DMS153 (cell line): ENCODE results near the gene SLC7A9.
"Not testable (repeated sequence)": the region's sequence is repeated elsewhere in the genome, so short reads cannot be mapped to it uniquely, and the experiment has no call there.

Experiments
- DNase-seq: peaks from one replicate; lab custom pipeline; 2025; lab: John Stamatoyannopoulos, UW

The SLC7A9 gene

DNA sequence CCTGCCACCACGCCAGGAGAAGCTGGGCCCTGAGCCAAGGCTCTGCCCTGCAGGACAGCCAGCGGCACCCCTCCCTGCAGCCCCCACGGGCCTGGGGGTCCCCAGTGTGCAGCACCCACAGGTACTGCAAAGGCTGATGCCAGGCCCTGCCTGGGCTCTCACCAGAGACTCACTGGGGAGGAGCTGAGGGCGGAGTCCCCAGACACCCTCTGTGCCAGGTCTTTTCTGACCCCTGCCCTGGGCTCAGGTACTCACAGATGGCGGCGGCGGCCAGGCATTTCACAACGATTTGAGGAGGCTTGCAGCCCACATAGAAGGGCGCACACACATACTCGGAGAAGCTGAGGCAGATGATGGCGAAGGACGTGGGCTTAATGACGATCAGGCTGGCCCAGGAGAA lies 5.7 kb downstream of the SLC7A9 start:
- no peak for DNase-seq

GRCh38 chr19:32863301-32863700 lies 6.3 kb downstream of the SLC7A9 start:
- DNase-seq: no peak

DNA sequence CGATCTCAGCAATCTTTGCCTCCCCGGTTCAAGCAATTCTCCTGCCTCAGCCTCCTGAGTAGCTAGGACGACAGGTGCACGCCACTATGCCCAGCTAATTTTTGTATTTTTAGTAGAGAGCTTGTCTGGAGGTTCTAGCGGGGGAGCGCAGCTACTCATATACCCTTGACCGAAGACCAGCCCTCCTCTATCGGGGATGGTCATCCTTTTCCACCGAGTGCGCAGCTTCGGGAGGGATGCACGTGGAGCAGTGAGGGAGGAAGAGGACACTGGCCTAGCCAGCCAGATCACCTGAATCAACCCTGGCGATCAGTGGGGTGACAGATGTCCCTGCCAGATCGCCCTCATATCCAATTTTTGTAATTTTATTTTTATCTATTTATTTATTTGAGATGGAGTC lies 6.8 kb downstream of the SLC7A9 start:
- no peak for DNase-seq

DNA sequence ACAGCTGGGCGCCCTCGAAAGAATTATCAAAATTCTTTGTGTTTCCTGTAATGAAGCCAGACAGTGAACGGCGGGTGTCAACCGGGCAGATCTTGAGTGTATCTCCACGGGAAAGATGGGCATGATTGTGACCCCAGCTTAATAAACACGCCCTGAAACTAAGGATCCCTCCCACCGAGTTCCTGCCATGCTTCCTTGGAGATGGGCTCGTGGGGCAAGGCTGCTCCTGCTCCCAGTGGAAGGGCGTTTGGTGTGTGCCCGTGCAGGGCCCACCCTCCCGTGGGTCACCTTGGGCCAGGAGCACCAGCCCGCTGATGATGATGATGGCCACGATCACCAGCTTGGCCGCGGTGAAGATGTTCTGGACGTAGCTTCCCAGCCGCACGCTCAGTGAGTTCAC lies 7.4 kb downstream of the SLC7A9 start:
- no peak for DNase-seq

GRCh38 chr19:32861596-32861995 lies 8.0 kb downstream of the SLC7A9 start:
- DNase-seq: no peak

- DNase-seq: no peak
Observed at GRCh38 chr19:32859591-32859990, 10.0 kb downstream of the SLC7A9 start.

- DNase-seq: no peak
Observed at GRCh38 chr19:32858559-32858958, 11.0 kb downstream of the SLC7A9 start.

GRCh38 chr19:32858155-32858554 lies 11.4 kb downstream of the SLC7A9 start:
- DNase-seq: no peak

DNA sequence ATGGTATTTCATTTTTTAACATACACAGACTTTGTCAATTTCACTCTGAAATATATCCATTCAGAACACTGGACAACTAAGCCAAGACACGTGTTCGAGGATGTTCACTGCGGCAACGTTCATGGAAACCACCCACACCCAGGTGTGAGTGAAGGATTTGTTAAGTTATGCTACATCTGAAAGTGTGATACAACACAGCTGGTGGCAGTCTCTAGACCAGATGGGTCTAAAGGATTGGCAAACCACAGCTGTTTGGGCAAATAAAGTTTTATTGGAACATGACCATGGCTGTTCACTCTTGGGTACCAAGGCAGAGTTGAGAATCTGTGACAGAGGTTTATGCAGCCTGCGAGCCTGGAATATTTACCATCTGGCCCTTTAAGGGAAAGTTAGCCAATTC lies 12.0 kb downstream of the SLC7A9 start:
- DNase-seq: no peak

DNA sequence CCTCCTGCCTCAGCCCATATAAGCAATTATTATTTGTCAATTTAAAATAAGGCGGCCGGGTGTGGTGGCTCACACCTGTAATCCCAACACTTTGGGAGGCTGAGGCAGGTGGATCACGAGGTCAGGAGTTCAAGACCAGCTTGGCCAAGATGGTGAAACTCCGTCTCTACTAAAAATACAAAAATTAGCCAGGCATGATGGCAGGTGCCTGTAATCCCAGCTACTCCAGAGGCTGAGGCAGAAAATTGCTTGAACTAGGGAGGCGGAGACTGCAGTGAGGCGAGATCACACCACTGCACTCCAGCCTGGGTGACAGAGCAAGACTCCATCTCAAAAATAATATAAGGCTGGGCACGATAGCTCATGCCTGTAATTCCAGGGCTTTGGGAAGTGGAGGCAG lies 12.7 kb downstream of the SLC7A9 start:
- not testable (repeated sequence) for DNase-seq

DNA sequence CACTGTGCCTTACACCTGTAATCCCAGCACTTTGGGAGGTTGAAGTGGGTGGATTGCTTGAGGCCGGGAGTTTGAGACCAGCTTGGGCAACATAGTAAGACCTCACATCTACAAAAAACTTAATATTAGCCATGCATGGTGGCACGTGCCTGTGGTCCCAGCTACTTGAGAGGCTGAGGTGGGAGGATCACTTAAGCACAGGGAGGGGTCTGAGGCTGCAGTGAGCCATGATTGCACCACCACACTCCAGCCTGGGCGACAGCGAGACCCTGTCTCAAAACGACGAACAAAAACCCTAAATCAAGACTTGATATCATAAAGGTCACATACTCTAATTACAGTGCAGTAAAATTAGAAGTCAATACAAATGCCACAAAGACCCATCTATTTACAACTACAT lies 17.4 kb downstream of the SLC7A9 start:
- DNase-seq: no peak

DNA sequence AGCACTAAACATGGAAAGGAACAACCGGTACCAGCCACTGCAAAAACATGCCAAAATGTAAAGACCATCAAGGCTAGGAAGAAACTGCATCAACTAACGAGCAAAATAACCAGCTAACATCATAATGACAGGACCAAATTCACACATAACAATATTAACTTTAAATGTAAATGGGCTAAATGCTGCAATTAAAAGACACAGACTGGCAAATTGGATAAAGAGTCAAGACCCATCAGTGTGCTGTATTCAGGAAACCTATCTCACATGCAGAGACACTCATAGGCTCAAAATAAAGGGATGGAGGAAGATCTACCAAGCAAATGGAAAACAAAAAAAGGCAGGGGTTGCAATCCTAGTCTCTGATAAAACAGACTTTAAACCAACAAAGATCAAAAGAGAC lies 21.5 kb downstream of the SLC7A9 start:
- DNase-seq: not testable (repeated sequence)

DNA sequence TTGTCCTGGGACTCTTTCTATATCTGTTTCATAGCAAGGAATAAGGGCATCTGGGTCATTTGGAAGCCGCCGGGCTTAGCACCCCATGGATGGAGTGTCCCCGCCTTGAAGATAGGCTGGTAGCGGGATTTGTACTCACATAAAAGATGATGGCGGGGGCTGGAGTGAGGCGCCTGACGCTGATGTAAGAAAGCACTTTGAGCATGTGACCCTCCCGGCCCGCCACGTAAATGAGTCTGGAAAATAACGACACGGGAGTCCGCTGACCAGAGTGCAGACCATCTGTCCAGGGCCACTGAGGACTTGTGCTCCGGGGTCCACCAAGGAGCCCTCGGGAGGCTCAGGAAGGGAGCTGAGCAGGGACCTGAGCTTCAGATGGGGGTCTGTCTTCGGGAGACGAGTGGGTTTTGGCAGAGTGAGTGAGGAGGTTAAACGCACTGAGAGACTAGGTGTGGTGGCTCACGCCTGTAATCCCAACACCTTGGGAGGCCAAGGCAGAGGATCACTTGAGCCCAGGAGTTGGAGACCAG lies 25.8 kb downstream of the SLC7A9 start:
- DNase-seq: no peak

DNA sequence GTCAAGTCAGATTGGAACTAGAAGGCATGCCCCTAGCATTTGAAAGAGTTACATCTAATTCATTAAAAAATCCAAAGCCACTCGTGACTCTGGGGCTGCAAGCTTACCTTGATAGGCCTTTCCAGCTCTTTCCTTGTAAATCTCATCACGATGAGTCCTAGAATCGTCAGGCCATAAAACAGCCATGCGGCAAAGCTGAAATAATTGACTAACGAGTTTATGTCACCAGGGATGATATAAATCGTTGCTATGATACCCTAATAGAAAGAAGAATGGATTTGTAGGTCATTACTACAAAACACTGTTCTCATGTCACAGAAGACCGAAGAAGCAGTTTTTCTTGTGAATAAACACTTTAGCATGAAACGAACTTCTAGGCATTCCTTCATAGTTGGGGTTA lies 27.5 kb downstream of the SLC7A9 start:
- no peak for DNase-seq

GRCh38 chr19:32837531-32837930 lies 32.0 kb downstream of the SLC7A9 start:
- no peak for DNase-seq

DNA sequence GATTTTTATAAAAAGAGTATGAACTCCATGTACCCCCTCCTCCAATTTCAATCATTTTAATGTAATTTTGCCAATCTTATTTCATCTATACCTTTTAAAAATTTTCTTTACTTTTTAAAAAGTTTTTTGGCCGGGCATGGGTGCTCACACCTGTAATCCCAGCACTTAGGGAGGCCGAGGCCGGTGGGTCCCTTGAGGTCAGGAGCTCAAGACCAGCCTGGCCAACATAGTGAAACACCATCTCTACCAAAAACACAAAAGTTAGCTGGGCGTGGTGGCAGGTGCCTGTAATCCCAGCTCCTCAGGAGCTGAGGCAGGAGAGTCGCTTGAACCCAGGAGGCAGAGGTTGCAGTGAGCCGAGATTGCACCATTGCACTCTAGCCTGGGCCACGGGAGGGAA lies 36.2 kb downstream of the SLC7A9 start:
- DNase-seq: not testable (repeated sequence)

GRCh38 chr19:32832825-32833224 lies 36.7 kb downstream of the SLC7A9 start:
- DNase-seq: not testable (repeated sequence)

DNA sequence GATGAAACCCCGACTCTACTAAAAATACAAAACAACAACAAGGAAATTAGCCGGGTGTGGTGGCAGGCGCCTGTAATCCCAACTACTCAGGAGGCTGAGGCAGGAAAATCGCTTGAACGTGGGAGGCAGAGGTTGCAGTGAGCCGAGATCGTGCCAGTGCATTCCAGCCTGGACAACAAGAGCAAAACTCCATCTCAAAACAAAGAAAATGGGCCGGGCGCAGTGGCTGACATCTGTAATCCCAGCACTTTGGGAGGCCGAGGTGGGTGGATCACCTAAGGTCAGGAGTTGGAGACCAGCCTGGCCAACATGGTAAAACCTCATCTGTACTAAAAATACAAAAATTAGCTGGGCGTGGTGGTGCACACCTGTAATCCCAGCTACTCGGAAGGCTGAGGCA lies 37.5 kb downstream of the SLC7A9 start:
- DNase-seq: not testable (repeated sequence)

GRCh38 chr19:32831611-32832010 lies 38.0 kb downstream of the SLC7A9 start:
- no peak for DNase-seq

- no peak for DNase-seq
Observed at GRCh38 chr19:32830231-32831014, 39.1 kb downstream of the SLC7A9 start.

GRCh38 chr19:32829345-32829896 lies 40.1 kb downstream of the SLC7A9 start:
- DNase-seq: no peak

DNA sequence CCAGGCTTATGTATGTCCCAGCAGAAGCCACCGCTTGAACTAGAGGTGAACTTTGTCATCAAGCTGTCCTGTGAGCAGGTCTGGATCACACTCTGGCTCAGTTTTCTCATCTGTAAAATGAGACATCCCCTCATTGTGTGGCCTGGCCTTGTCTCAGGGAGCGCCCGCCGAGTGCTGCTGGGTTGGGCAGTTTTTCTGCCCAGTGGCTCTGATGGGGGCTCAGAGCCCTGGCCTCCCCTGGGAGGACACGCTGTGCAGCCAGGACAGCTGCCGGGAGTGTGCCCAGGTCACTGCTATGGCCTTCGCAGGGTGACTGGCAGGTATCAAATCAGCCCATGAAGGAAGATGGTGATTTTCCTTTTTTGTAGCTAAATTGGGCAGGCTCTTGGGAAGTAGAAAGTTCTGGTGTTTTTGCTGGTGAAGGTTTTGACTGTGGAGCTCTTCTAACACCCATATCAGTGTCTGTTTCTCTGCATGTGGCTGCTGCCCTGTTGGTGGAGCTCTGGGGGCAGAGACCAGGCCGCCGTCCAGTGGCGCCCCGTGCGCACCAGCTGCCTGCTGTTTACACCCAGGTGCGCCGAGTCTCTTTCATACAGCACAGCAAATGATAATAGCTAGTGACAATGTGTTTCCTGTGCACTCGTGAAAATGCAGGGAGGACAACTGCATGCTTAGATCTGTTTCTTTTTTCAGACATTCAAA lies 40.8 kb downstream of the SLC7A9 start:
- peak; percentile 24 for DNase-seq

DNA sequence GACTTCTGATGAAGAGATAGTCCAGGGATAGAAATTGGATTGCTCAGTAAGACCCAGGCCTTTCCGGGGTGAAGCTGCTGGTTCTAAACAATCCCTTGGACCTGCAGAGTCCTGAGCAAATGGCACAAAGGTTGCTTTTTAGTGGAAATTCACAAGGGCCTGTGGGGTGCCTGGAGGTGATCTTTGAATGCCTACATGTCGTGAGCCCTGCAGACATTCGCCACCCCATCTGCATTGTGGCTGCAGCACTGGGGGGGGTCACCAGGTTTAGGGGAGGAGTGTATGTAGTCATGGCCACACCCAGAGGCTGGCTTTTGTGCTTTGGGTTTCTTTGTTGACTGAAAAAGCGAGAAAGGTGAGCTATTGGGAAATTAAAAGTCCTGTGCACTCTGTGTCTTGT lies 41.4 kb downstream of the SLC7A9 start:
- no peak for DNase-seq
